GM19372 (cell line): ENCODE results near the gene KIF1A.
A peak's percentile ranks its signal among the peaks of the same experiment; 100 is the strongest.
"Not testable (repeated sequence)": the region's sequence is repeated elsewhere in the genome, so short reads cannot be mapped to it uniquely, and the experiment has no call there.

Experiments
- ATAC-seq: cut with Tn5 transposase; IDR thresholded peaks from one replicate; pipeline ENCODE4 v1.9.1; 2021; ENCODE audit warnings: mild to moderate bottlenecking, low read depth, moderate library complexity; ENCODE audit not compliant: unreplicated experiment

Gene KIF1A

DNA sequence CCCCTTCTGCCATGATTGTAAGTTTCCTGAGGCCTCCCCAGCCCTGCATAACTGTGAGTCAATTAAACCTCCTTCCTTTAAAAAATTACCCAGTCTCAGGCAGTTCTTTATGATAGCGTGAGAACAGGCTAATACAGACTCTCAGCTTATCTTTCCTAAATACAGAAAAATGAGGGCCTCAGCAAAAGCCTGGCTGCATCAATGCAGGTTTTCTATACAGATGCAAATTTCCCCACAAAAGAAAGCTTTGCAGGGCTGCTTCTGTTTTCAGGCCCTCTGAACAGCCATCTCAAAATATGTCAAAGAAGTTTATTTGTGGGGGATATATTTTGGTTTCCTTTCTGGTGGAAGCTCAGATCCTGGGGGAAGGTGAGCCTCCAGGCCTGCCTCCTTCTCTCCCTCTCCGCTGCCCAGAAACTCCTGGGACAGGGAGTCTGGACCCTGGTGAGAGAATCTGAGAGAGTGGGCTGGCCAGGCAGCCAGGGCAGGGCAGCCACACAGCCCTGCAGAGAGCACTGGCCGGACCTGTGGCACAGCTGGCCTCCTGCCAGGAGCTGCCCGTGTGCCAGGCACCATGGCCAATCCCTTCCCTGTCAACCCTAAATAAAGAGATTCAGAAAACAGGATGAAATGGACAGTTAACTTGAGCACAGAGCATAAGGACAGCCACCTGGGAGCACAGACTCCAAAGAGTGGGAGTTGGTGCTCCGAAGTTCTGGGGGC, 27.0 kb upstream of the KIF1A start:
- no peak for ATAC-seq

DNA sequence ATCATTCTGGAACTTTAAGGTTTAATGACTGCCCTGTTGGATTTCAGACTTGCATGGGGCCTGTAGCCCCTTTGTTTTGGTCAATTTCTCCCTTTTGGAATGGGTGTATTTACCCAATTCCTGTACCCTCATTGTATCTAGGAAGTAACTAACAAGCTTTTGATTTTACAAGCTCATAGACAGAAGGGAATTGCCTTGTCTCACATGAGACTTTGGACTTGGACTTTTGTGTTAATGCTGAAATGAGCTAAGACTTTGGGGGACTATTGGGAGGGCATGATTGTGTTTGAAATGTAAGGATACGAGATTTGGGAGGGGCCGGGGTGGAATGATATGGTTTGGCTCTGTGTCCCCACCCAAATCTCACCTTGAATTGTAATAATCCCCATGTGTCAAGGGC, 26.3 kb upstream of the KIF1A start:
- ATAC-seq: not testable (repeated sequence)

DNA sequence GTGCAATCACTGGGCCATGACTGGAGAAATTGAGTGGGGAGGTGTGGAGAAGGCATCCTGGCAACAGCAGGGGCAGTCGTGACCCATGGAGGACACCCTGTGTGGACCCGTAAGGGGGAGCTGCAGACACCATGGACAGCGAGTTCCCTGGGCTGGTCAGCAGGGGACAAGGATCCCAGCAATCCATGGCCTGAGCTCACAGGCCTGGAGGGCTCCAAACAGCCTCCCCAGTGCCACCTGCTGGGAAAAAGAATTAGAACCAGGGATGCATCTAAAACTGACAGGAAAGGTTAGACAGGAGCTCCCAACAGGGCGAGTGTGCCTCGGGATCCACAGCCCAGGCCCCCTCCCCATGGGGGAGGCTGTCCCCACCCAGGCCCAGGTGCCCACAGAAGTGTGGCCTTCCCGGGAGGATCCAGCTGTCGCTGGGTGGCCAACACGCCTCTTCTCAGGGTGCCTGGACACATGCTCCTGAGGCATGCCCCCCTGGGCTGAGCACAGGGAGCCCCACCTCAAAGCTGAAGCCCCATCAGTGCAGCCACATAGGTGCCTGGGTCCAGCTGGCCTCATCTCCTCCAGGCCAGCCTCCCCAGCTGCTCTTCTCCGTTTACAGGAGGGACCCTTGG, 20.5 kb upstream of the KIF1A start:
- no peak for ATAC-seq

DNA sequence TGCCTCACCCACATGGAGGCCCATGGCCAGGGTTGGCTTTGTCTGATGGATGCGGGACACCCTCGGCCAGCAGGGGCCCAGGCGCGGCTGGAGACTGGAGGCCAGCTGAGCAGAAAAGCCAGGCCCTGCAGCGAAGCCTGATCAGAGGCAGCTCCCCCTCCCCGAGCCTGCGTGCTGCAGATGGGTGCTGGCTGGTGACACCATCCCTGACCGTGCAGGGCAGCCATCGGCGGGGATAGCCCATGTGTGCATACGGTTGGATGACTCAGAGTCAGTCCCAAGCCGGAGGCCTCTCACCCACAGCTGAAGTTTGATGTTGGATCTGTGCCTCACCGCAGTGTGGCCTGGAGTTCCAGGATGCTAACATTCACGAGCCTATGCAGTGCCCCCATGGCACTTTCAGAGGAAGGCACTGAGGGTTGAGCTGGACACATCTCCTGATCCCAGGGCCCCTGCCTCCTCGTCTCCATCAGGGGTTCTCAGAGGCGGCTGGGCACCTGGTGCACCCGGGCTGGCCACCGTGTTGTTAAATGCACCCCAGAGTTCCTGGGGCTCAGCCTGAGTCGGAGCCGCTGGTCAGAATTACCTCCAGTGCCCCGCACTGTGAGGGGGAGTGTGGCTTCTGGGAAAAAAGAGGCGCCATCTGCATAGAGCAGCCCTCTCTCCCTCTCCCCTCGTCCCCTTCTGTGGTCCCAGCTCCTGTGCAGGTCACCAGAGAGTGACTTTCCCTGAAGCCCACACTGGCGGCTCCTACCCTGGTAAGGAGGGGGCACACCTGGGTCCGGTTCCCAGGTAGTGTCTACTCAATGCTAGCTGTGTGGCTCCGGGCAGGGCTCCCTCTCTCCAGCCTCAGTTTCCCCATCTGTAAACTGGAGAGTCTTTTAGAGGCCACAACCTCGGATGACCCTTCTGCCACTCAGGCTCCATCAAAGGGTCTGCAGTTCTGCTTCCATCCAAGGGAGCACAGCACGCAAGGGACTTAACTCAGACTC, 19.4 kb upstream of the KIF1A start:
- no peak for ATAC-seq

DNA sequence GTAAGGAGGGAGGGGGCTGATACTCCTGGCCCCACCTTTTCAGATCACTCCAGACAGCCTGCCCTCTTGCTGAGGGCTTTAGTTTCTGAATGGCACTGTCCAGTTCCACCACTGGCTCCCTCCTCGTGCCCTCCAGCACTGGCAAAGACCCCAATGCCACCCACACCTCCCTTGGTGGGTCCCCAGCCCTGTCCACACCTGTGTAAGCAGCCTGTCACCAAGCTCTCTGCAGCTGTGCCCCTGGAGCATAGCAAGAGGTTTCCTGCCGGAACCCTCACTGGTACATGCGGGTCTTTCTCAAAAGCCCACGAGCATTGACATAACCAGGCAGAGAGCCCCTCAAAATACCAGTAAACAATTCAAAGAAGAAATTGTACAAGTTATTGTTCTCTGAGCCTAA, 17.6 kb upstream of the KIF1A start:
- ATAC-seq: no peak

DNA sequence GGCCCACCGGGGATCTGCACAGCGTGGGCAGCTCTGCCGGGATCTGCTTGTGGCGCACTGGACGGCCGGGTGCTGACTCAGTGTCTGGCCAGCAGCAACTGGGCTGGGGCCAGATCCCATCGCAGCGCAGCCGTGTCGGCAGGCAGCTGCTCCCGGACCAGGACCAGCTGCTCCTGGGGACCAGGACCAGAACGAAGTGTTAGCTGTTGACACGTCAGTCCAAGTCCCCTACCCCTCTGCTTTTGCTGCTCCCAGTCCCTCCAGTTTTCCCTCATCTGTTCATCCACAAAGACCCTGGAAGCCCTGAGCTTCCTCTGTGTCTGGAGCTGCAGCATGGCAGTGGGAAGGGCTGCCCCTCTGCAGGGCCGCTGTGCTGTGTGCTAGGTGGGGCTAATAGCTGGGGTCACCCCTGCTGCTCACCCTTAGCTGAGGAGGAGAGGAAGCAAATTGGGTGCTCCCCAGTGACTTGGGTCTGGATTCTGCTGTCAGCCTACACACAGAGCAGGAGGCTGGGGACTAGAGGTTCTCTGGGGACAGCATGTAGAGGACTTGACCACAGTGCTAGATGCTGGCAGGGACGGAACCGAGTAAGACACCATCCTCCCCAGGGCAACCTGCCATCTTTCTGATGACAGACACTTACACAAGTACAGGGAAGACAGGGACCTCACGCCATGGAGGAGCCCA, 16.9 kb upstream of the KIF1A start:
- ATAC-seq: no peak

DNA sequence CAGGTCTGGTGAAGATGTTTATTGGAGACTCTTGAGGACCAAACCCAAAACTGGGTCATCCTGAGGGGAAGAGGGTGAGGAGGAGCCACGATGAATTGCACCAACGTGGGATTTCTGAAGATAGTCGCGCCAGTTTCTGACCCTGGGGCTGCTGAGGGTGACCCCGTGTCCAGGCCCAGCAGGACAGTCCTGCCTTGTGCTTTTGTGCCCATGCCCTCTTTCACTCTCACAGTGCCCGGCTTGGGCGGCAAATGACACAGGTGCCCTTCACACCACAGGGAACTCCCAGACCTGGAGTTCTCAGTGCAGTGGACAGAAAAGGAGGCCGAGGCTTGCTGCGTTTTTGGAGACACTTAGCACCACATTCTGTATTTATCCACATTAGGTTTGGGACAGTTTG, 15.5 kb upstream of the KIF1A start:
- no peak for ATAC-seq

DNA sequence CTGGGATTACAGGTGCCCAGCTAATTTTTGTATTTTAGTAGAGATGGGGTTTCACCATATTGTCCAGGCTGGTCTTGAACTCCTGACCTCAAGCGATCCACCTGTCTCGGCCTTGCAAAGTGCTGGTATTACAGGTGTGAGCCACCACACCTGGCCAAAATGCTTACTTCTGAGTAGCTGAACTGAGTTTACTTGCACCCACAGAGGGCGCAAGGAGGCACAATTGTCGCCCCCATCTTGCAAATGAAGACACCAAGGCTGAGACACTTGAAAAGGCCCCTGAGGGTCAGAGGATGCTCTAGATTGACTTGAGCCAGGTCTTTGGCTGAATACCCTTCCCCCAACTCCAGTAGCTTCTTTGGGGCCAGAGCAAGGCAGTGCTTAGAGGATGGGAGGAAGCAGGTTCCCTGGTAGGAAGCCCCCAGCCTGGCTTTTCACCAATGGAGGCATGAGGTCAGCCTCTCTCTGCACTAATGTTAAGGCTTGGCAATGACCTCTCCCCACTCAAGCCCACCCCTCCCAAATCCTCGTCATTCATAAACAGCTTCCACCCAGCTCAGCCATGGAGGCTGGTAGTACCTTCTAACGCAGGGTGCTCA, 14.5 kb upstream of the KIF1A start:
- no peak for ATAC-seq

DNA sequence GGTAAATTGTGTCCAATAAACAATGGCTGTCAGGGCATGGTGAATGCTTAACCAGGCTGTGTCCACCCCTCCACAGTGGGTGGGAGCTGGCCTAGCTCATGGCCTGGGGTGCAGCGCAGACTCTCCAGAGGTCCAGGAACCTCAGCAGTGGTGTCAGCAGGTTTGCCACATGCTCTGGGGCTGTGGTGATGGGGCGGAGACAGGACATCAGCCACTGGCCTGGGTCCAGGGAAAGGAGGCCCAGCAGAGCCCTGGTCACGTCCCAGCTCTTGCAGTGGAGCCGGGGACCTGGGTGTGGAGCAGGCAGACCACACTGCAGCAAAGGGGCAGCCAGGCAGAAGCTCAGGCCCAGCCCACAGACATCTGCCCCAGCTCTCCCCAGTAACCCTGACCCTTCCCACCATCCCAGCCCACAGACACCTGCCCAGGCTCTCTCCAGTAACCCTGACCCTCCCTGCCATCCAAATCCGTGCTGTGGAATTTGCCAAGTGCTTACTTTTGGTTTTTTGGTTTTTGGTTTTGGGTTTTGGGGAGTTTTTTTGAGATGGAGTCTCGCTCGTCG, 13.8 kb upstream of the KIF1A start:
- ATAC-seq: no peak

DNA sequence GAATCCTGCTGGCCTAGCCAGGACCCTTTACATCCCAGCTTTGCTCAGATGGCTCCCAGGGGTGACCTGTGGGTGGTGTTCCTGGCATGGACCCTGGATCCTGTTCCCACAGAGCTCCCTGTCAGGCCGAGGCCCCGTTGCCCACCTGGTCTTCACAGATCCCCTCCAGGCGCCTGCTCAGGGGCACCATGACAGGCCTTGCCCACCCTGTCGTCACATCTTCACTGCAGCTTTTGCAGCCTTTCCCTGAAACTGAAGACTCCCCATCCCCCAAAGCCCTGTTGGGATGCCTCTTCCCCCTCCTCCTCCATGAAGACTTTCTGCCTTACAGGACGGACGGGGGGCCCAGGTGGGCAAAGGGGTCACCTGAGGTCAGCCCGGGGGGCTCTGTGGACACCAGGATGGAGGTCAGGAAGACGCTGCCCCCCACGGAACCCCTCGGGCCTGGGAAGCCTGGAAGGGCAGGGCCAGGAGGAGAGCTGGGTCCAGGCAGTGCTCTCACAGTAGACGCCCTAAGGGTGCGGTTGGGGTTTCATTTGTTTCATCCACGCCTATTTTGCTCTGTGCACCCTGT, 13.0 kb upstream of the KIF1A start:
- no peak for ATAC-seq

DNA sequence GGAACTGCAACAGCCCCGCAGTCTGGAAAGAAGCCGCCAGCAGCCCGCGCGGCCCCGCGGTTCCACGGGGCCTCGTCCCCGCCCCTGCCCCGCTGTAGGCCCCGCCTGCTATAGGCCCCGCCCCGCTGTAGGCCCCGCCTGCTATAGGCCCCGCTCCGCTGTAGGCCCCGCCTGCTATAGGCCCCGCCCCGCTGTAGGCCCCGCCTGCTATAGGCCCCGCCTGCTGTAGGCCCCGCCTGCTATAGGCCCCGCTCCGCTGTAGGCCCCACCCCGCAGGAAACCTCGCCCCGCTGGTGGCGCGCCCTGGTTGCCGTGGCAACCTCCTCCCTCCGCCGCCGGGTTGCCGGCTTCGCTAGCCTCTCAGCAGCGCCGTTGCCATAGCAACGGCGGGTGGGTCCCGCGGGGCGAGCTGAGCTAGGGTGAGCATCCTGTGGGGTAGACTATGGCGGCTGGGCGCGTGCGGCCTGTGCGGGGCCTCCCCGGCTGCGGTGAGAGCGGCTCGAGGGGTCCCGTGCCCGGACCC, 12.2 kb upstream of the KIF1A start:
- peak; percentile 75 for ATAC-seq

DNA sequence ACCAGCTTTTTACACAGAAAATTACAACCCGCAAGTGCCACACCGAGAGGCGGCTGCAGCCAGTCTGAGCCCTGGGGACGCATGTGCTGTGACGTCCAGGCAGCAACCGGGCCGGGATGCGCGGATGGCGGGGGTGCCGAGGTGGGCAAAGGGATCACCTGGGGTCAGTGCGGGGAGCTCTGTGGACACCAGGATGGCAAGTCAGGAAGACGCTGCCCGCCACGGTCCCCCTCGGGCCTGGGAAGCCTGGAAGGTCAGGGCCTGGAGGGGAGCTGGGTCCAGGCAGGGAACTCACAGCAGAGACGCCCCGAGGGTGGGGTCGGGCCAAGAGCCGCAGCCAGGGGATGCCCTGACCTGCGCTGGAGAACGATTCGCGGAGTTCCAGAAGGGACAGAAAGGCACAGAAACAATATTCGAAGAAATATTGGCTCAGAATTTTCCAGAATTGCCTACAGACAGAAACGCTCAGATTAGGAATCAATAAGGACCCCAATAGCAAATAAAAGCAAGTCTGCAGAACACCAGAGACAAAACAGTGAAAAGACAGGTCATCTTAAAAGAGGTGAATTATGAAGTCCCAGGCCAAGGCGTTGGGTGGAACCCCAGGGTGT, 11.7 kb upstream of the KIF1A start:
- no peak for ATAC-seq

DNA sequence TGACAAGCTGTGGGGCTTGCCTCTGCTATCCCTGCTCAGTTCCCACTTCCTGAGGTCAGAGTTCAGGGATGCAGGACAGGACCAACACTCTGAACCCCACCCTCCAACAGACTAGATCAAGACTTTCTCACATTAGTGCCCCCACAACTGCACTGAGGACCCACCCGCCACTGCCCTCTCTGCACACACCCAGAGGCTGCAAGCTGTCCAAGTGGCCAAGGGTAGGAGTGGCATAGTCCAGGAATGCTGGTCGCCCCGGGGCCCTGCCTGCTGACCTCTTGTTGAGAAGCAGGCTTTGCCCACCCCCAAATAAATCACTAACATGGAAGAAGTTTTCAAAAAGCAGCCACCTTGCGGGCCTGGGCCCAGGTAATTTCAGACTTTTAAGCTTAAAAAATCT, 5.5 kb upstream of the KIF1A start:
- no peak for ATAC-seq

DNA sequence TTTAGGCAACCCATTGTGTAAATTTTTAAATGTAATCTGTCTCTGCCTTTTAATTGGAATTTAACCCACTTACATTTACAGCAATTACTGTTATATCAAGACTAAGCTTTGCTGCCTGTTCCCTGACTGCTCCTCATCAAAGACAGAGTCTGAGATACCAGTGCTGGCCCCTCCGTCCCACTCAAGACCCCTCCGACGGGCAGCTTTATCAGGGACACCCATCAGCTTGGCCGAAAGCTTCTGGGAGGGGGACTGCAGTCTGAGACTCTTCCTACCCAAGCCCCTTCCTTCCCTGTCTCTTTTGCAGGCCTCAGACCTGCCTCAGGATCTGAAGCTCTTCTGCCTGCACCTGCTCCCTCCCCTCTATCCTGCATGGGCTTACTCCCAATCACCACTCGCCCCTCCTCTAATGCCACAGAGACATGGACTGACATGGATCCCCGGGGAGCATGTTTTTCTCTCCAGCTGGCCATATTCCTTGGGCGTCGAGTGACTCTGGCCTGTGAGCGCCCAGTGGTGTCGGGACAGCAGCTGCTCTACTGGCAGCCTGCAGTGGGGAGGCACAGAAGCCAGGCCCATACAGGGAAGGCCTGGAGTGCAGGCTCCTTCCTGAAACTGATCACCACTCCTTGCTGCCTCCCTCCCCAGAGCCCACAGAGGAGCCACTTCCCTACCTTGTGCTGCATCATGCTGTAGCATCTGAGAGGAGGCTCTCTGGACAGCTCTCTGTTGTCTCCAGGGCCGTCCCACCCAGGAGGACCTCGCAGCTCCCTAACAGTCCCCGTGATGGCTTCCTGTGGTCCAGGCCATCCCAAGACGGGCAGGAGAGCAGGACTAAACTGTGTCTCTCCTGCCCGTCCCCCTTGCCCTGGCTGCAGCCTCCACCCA, 3.7 kb upstream of the KIF1A start:
- no peak for ATAC-seq

DNA sequence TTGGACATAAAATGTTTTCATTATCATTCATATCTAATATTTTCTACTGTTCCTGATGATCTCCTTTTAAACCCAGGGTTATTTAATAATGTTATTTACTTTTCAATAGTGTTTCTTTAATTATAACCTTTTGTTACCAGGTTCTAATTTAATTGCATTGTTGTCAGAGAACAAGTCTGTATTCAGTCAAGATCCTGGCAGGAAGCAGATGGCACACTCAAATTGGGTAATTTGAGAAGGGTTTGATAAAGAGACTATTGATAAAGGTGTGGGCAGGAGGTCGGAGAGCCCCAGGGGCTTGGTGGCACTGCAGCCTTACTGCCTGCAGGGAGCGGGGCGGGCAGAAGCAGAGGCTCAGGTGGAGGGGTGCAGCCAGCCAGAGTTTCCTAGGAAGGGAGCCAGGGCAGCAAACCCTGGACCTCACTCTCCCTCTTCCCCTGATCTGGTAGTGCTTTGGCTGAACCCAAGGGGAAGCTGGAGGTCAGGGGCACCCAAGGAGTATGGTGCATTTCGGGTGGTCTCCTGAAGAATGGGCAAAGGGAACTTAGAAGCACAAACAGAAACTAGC, 2.3 kb upstream of the KIF1A start:
- no peak for ATAC-seq

DNA sequence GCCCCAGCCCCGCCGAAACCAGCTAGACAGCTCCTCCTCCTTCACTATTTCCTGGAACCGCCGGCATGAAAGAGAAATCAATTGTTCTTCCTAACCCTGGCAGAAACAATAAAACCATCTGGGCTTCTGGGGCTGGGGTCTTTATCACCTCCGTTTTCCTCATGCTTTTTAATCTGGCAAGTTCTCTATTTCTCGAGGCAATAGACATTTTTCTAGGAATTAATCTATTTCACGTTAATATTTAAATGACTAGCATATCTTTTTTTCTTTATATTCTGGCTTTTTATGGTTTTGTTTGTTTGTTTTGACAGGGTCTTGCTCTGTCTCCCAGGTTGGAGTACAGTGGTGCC, 1.4 kb upstream of the KIF1A start:
- ATAC-seq: no peak

DNA sequence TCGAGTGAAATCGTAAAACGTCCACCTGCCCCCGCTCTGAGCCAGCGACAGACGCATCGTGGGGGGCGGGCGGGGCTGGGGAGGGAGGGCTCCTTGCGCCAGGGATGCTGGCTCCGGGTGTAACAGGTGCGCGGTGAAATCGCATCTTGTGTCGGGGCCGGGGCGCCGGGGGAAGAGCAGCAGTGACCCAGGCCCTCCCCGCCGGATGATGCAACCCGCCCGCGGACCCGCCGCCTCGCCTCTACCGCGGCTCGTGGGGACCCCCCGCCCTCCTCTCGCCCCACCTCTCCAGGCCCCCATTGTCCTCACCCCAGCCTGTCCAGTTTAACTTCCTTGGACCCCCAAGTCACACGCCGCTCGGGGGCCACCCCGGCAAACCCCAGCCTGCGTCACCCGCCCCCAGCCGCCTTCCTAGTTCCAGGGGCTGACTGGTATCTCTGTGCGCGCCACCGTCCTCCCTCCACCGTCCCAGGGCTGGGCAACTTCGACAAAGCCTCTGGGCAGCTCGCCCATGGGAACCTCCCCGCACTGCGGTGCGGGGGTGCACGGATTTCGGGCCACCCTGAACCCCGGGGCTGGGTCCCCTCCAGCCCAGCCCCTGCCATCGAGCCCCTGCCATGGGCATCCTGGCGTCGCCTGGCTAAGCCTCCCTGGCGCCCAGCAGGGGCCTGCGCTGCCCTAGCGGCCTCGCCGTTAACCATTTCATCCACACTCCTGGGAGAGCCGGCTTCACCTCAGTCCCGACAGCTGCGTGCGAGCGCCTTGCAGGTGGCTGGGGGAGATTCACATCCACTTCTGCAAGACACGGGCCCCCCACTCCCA, 799 bp upstream of the KIF1A start:
- ATAC-seq: no peak
